Effector CD4-positive, alpha-beta T cell (primary cell): ENCODE results near the gene AKT1.
"Not testable (repeated sequence)": the region's sequence is repeated elsewhere in the genome, so short reads cannot be mapped to it uniquely, and the experiment has no call there.

ENCODE experiments used
- DNase-seq: peaks from one replicate; pipeline ENCODE4 v3.0.0-alpha.2; 2020

AKT1 gene

GRCh38 chr14:104818714-104819161 is 23.2 kb upstream of the AKT1 start:
- DNase-seq: no peak

GRCh38 chr14:104817930-104818713 is 22.6 kb upstream of the AKT1 start:
- no peak for DNase-seq

GRCh38 chr14:104816616-104816884 is 21.0 kb upstream of the AKT1 start:
- no peak for DNase-seq

- not testable (repeated sequence) for DNase-seq
Measured at GRCh38 chr14:104814701-104815100, 19.2 kb upstream of the AKT1 start.

GRCh38 chr14:104813286-104813685 is 17.7 kb upstream of the AKT1 start:
- no peak for DNase-seq

- no peak for DNase-seq
Measured at GRCh38 chr14:104810316-104810715, 14.8 kb upstream of the AKT1 start.

- no peak for DNase-seq
Measured at GRCh38 chr14:104808456-104808855, 12.9 kb upstream of the AKT1 start.

GRCh38 chr14:104806625-104807465 is 11.3 kb upstream of the AKT1 start:
- DNase-seq: no peak

GRCh38 chr14:104805941-104806624 is 10.5 kb upstream of the AKT1 start:
- no peak for DNase-seq

GRCh38 chr14:104805326-104805678 is 9.8 kb upstream of the AKT1 start:
- DNase-seq: no peak

- no peak for DNase-seq
Measured at GRCh38 chr14:104804481-104805325, 9.2 kb upstream of the AKT1 start.

- DNase-seq: no peak
Measured at GRCh38 chr14:104803912-104804410, 8.4 kb upstream of the AKT1 start.

GRCh38 chr14:104803280-104803911 is 7.8 kb upstream of the AKT1 start:
- DNase-seq: no peak

- no peak for DNase-seq
Measured at GRCh38 chr14:104802394-104803184, 7.0 kb upstream of the AKT1 start.

GRCh38 chr14:104801520-104802393 is 6.2 kb upstream of the AKT1 start:
- DNase-seq: no peak

- peak; percentile 64 for DNase-seq
Measured at GRCh38 chr14:104800771-104801519, 5.4 kb upstream of the AKT1 start, which contains the start of gene ZBTB42. ZBTB42 (plus strand) TSS chr14:104801101; CDS start chr14:104801198, 97 bp downstream.

GRCh38 chr14:104800015-104800770 is 4.6 kb upstream of the AKT1 start:
- DNase-seq: peak; percentile 74

GRCh38 chr14:104799244-104800014 is 3.9 kb upstream of the AKT1 start:
- DNase-seq: no peak
